Esophagus muscularis mucosa (tissue), 4 donors: ENCODE measurements around the gene SECISBP2. TPM values are rescaled to one million over a fixed set of nuclear protein-coding genes. Genes with fewer than 3 reads are reported as not detected.
A peak's percentile ranks its signal among the peaks of the same experiment; 100 is the strongest.

ENCODE experiments used
- DNase-seq: peaks from one replicate; pipeline ENCODE4 v3.0.0-alpha.2; 2017; ENCODE audit errors: extremely low spot score
- H3K27ac ChIP-seq, 4 donors: fragments of 200-600 bp; sonication (generic); replicated peaks in 1 of 4; 1 replicate in 3 of 4; 2 replicates in 1 of 4; pipeline ENCODE4 v1.5.1; 2016 to 2019; ENCODE audit warnings: mild to moderate bottlenecking in 1 of 4
- H3K27me3 ChIP-seq, 4 donors: fragments of 200-600 bp; sonication (generic); one replicate each; pipeline versions ENCODE4 v1.5.1 to v1.6.0; 2016 to 2019
- H3K36me3 ChIP-seq, 4 donors: fragments of 200-600 bp; sonication (generic); one replicate each; pipeline ENCODE4 v1.5.1; 2016 to 2019
- H3K4me1 ChIP-seq, 4 donors: fragments of 200-600 bp; sonication (generic); one replicate each; pipeline ENCODE4 v1.5.1; 2016 to 2019
- H3K4me3 ChIP-seq, 4 donors: fragments of 200-600 bp; sonication (generic); 1 replicate in 2 of 4; 2 replicates in 2 of 4; pipeline ENCODE4 v1.5.1; 2016 to 2019; ENCODE audit warnings: mild to moderate bottlenecking in 4 of 4, moderate library complexity in 1 of 4
- H3K9me3 ChIP-seq, 4 donors: fragments of 200-600 bp; sonication (generic); 1 replicate in 3 of 4; 2 replicates in 1 of 4; pipeline ENCODE4 v1.5.1; 2016 to 2019
- EP300 ChIP-seq: sonication (generic); formaldehyde crosslinking; IDR thresholded peaks from one replicate; pipeline ENCODE4 v1.6.1; 2017; ENCODE audit warnings: antibody characterized with exemption
- POLR2A ChIP-seq: fragments of 450-650 bp; IDR thresholded peaks from one replicate; pipeline ENCODE4 v1.6.1; 2017; ENCODE audit warnings: antibody characterized with exemption, moderate library complexity, mild to moderate bottlenecking, low read depth
- POLR2AphosphoS5 ChIP-seq, 2 donors: sonication (generic); formaldehyde crosslinking; IDR thresholded peaks; one replicate each; pipeline ENCODE4 v1.6.1; 2017; ENCODE audit warnings: antibody characterized with exemption in 2 of 2
- WGBS: methylation state at CpG from one replicate; pipeline ENCODE4 v1.1.5; 2018; 5-methylcytosine and 5-hydroxymethylcytosine counted together
- intact Hi-C: fragments of 100-400 bp; cut with DNase I; formaldehyde crosslinking; loops from one replicate; pipeline ENCODE4 v1.15.1; 2023
- total RNA-seq, 4 donors: library from RNA; depleted of rRNA; stranded (reverse); fragments of >200 nt; gene quantifications; one replicate each; pipeline versions ENCODE4 v1.1.0 to v1.2.1, GENCODE V29; 2016
- TF ChIP-seq, protein P1 (sequence below), 3 experiments: fragments of 200-600 bp in 2 of 3; fragments of 450-650 bp in 1 of 3; sonication (generic) in 2 of 3; IDR thresholded peaks; one replicate each; pipeline ENCODE4 v1.5.1; 2017 to 2019; ENCODE audit warnings: antibody characterized with exemption in 3 of 3, mild to moderate bottlenecking in 2 of 3, moderate library complexity in 1 of 3

Gene SECISBP2
- total RNA-seq, 4 donors from 2014 or later: 24.0 to 32.8 (median 29.0) TPM

DNA sequence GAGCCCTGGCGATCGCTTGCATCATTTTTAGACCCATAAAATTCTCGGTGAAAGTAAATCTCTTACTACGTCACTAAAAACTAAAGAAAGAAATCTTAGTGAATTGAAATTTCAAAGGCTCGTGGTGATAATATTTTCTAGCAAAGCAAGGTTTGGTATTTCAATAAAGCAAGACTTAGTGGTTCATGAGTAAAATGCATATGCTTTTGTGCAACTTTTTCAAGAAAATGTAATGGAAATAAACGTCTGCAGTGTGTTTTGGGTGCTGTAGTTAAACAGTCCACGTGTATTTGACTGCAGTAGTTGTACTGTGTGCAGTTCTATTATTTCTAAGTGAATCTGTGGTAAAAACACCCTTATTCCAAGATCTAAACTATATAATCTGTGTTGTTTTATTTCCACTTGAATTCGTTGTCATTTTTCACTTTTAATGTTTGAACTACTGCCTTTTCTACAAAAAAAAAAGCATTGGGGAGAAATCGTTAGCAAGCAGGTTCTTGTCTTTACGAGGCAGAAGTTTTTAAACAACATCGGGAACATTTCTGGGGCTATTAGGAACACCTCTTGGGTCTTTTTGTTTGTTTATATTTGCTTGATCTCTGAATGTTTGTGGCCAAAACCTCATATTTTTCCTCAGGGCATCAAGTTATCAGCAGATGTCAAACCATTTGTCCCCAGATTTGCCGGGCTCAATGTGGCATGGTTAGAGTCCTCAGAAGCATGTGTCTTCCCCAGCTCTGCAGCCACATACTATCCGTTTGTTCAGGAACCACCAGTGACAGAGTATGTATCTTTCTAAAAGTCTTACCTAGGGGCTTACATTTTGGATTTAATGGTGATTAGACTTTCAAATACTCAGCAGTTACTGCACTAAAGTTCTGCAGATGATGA, 960 bp downstream of the SECISBP2 start:
- Histone ChIP-seq H3K4me3 (peak overlapping the region; percentile 70 to 90 (median 82)), H3K9me3 (no peaks in the 10 kb centered on the region), H3K36me3 (peaks cover 0 to 12% (median 0%) of the 10 kb centered on the region in 4 donors), H3K4me1 (peaks cover 31 to 64% (median 54%) of the 10 kb centered on the region in 4 donors), H3K27ac (peak overlapping the region; percentile 97 to 100 (median 99)), H3K27me3 (no peaks in the 10 kb centered on the region)
- no peak for TF ChIP-seq POLR2A
- TF ChIP-seq, protein P1, sequence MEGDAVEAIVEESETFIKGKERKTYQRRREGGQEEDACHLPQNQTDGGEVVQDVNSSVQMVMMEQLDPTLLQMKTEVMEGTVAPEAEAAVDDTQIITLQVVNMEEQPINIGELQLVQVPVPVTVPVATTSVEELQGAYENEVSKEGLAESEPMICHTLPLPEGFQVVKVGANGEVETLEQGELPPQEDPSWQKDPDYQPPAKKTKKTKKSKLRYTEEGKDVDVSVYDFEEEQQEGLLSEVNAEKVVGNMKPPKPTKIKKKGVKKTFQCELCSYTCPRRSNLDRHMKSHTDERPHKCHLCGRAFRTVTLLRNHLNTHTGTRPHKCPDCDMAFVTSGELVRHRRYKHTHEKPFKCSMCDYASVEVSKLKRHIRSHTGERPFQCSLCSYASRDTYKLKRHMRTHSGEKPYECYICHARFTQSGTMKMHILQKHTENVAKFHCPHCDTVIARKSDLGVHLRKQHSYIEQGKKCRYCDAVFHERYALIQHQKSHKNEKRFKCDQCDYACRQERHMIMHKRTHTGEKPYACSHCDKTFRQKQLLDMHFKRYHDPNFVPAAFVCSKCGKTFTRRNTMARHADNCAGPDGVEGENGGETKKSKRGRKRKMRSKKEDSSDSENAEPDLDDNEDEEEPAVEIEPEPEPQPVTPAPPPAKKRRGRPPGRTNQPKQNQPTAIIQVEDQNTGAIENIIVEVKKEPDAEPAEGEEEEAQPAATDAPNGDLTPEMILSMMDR (IDR thresholded peaks at IDR 0.05): no peak
- no peak for TF ChIP-seq POLR2AphosphoS5 (IDR thresholded peaks at IDR 0.05)
- intact Hi-C loops: loop anchor here (2.0 kb wide), 1 partner anchor 230 kb away; no protein-coding TSS in a partner anchor
- 2% methylated on average over 13 of the region's 13 CpGs for WGBS
- DNase-seq: no peak

DNA sequence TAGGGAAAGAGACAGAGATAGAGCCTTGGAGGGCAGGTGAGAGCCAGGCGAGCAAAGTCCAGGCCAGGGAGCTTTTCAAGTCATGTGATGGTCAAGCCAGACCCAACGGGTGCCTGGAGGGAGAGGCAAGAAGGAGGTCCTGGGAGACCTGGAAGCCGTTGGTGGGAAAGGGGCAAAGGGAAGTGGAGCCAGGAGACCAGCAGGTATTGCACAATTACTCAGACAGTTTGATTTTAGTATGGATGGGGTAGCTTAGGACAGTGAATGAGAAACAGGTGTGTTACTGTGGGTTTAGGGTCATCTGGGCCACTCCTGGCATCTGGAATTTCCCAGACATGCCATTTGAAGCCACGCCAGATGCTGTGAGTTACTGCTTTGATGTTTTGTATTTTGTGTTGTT, 5.1 kb downstream of the SECISBP2 start:
- TF ChIP-seq POLR2AphosphoS5 (IDR thresholded peaks at IDR 0.05): no peak
- DNase-seq: no peak
- Histone ChIP-seq H3K36me3 (peaks cover 17 to 40% (median 26%) of the 10 kb centered on the region in 4 donors), H3K27ac (no peak overlapping the region), H3K9me3 (no peaks in the 10 kb centered on the region), H3K4me3 (no peak overlapping the region), H3K4me1 (peaks cover 23 to 61% (median 49%) of the 10 kb centered on the region in 4 donors), H3K27me3 (no peaks in the 10 kb centered on the region)
- intact Hi-C loops: no loop called here
- 63% methylated on average over 4 of the region's 4 CpGs for whole genome bisulfite sequencing

DNA sequence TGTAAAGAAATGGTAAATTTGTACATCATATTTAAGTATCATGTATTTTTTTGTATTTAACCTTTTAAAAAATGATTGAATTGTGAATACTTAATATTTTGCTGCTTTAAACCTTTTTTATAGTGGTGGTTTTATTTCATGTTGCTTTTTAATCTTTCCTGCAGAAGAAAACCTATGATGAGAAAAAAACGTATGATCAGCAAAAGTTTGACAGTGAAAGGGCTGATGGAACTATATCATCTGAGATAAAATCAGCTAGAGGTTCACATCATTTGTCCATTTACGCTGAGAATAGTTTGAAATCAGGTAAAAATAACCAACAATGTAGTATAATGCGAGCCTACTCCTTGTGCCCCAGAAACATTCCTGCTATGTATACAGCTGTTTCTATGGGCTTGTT, 7.4 kb downstream of the SECISBP2 start:
- Histone ChIP-seq H3K4me1 (peaks cover 12 to 43% (median 34%) of the 10 kb centered on the region in 4 donors), H3K36me3 (peaks cover 36 to 64% (median 49%) of the 10 kb centered on the region in 4 donors), H3K9me3 (no peaks in the 10 kb centered on the region), H3K27ac (no peak overlapping the region), H3K27me3 (no peaks in the 10 kb centered on the region), H3K4me3 (no peak overlapping the region)
- 88% methylated on average over 3 of the region's 3 CpGs for WGBS
- intact Hi-C loops: no loop called here
- DNase-seq: no peak
- no peak for TF ChIP-seq EP300
- TF ChIP-seq, protein P1 (IDR thresholded peaks at IDR 0.05): no peak
- TF ChIP-seq POLR2AphosphoS5 (IDR thresholded peaks at IDR 0.05): no peak
- TF ChIP-seq POLR2A: no peak

DNA sequence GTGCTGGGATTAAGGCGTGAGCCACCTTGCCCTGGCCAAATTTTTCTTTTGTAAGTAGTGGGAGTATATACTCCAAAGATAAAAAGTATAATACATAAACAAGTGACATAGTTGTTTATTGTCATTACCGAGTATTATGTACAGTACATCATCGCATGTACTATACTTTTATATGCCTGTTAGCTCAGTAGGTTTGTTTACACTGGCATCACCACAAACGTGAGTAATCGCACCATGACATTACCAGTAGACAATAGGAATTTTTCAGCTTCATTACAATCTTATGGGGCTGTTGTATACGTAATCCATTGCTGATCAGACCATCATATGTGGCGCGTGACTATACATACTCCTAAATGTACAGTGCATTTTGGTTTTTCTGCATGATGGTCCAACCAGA, 9.8 kb downstream of the SECISBP2 start:
- Histone ChIP-seq H3K27ac (no peak overlapping the region), H3K4me3 (no peak overlapping the region), H3K27me3 (no peaks in the 10 kb centered on the region), H3K4me1 (peaks cover 8 to 19% (median 15%) of the 10 kb centered on the region in 4 donors), H3K36me3 (peaks cover 47 to 81% (median 67%) of the 10 kb centered on the region in 4 donors), H3K9me3 (no peaks in the 10 kb centered on the region)
- 90% methylated on average over 8 of the region's 8 CpGs for WGBS
- TF ChIP-seq POLR2A: no peak
- TF ChIP-seq EP300: no peak
- TF ChIP-seq, protein P1 (IDR thresholded peaks at IDR 0.05): no peak
- TF ChIP-seq POLR2AphosphoS5 (IDR thresholded peaks at IDR 0.05): no peak
- DNase-seq: no peak
- intact Hi-C loops: no loop called here

DNA sequence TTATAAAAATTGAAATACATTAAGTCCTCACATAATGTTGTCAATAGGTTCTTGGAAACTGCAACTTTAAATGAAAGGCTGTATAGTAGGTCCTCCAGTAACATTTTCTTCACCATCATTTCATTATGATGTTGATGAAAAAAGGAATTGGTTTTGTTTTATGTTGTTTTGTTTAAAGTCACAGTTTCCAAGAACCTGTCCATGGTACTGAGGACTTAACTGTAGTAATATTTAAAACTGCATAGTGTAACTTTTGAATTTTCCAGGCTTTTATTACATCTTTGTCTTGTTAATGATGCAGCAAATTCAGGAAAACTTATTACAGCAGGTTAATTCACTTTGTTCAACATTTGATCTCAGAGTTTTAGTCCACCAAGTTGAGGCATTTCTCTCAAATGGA, 11.6 kb downstream of the SECISBP2 start:
- no peak for DNase-seq
- intact Hi-C loops: no loop called here
- Histone ChIP-seq H3K27me3 (no peaks in the 10 kb centered on the region), H3K9me3 (no peaks in the 10 kb centered on the region), H3K4me3 (no peak overlapping the region), H3K4me1 (peaks cover 0 to 3% (median 1%) of the 10 kb centered on the region in 4 donors), H3K36me3 (peaks cover 65 to 92% (median 85%) of the 10 kb centered on the region in 4 donors), H3K27ac (no peak overlapping the region)
- TF ChIP-seq POLR2A (no peak), EP300 (no peak)
- TF ChIP-seq, protein P1 (IDR thresholded peaks at IDR 0.05): no peak
